D721Med (cell line): ENCODE results near the gene ESPNL.

Experiments used
- DNase-seq: peaks from one replicate; pipeline ENCODE4 v3.0.0; 2011; ENCODE audit warnings: low spot score; ENCODE audit not compliant: insufficient read length
- FAIRE-seq: peaks from 2 replicates; lab custom pipeline; 2011; peaks lifted over from hg19 to GRCh38; lab: Jason Lieb, UNC
- CTCF ChIP-seq: IDR thresholded peaks from 2 replicates; pipeline ENCODE4 v1.5.1; 2012; ENCODE audit warnings: mild to moderate bottlenecking, control low read depth; ENCODE audit not compliant: insufficient read depth; ENCODE audit errors: missing control alignments

ESPNL gene

GRCh38 chr2:238157506-238158017 is 57.4 kb downstream of the ESPNL start:
- no peak for TF ChIP-seq CTCF
- DNase-seq (no peak), FAIRE-seq (no peak)

GRCh38 chr2:238158018-238158508 is 57.9 kb downstream of the ESPNL start:
- FAIRE-seq, result no peak
- no peak for DNase-seq
- no peak for TF ChIP-seq CTCF

- DNase-seq (peak; percentile 86), FAIRE-seq (no peak)
- peak; percentile 40 for TF ChIP-seq CTCF
These were observed 58.5 kb downstream of the ESPNL start, which contains the start of gene ERFE for GRCh38 chr2:238158509-238159070. TSS of gene ERFE (plus strand) at chr2:238158970. CDS start at chr2:238159008, 38 bp downstream.

- FAIRE-seq (no peak), DNase-seq (no peak)
- TF ChIP-seq CTCF, result no peak
These were observed 59.0 kb downstream of the ESPNL start for GRCh38 chr2:238159071-238159539.

GRCh38 chr2:238159661-238160205 is 59.6 kb downstream of the ESPNL start:
- TF ChIP-seq CTCF, result no peak
- FAIRE-seq (no peak), DNase-seq (no peak)

GRCh38 chr2:238160206-238161129 is 60.3 kb downstream of the ESPNL start:
- FAIRE-seq (no peak), DNase-seq (peak; percentile 66)
- TF ChIP-seq CTCF, result peak; percentile 49
